ENCODE measurements around the gene MAGEF1. TPM values are rescaled to one million over a fixed set of nuclear protein-coding genes. Genes with fewer than 3 reads are reported as not detected.

Gene MAGEF1
- total RNA-seq, 1 experiment from 2014 or later: 31.9 TPM

- Histone ChIP-seq H2BK5ac (ENCODE audit: insufficient read length, low read length) (no peak overlapping the region), H3K9me3 (ENCODE audit: control insufficient read depth, low read depth, low read length) (no peaks in the 10 kb centered on the region), H2BK120ac (ENCODE audit: low read depth, low read length, poor library complexity, severe bottlenecking) (no peak overlapping the region), H4K5ac (ENCODE audit: insufficient read length, low read depth, low read length) (no peak overlapping the region), H2BK12ac (ENCODE audit: insufficient read length, low read depth, low read length) (no peak overlapping the region), H2BK15ac (ENCODE audit: low read depth, low read length) (no peak overlapping the region), H3K79me1 (ENCODE audit: insufficient read depth, low read depth, low read length, poor library complexity, severe bottlenecking) (no peaks in the 10 kb centered on the region), H2BK20ac (ENCODE audit: low read depth, low read length, poor library complexity, severe bottlenecking) (no peak overlapping the region), H3K23me2 (ENCODE audit: insufficient read length, low read depth, low read length, poor library complexity, severe bottlenecking) (no peaks in the 10 kb centered on the region), H3K79me2 (ENCODE audit: insufficient read depth, low read length) (no peaks in the 10 kb centered on the region), H3K14ac (ENCODE audit: insufficient read depth, low read length) (no peak overlapping the region; the same call in 1 of the 2 replicates), H3K23ac (ENCODE audit: insufficient read length, low read depth, low read length) (no peak overlapping the region), H2AFZ (ENCODE audit: low read length) (no peak overlapping the region), H3K4me1 (ENCODE audit: insufficient read depth, low read length) (no peaks in the 10 kb centered on the region), H4K8ac (replicated peaks; ENCODE audit: insufficient read length, low read depth, low read length) (no peak overlapping the region), H4K91ac (ENCODE audit: insufficient read length, low read depth, low read length) (no peak overlapping the region), H3K56ac (ENCODE audit: insufficient read length, low read depth, low read length) (no peak overlapping the region), H3K4ac (ENCODE audit: low read depth, low read length) (no peak overlapping the region), H3K18ac (ENCODE audit: insufficient read length, low read depth, low read length) (no peak overlapping the region), H3K27ac (ENCODE audit: insufficient read length, low read depth, low read length) (no peak overlapping the region), H3T11ph (ENCODE audit: low read length) (no peak overlapping the region), H3K9ac (ENCODE audit: extremely low read depth, insufficient read length, low read length) (no peak overlapping the region), H4K20me1 (ENCODE audit: control insufficient read depth, insufficient read depth, insufficient read length) (peaks cover 2% of the 10 kb centered on the region), H2AK5ac (ENCODE audit: insufficient read length, low read length) (no peak overlapping the region), H3K4me2 (ENCODE audit: insufficient read depth, insufficient read length, low read length) (no peak overlapping the region), H3K27me3 (ENCODE audit: insufficient read depth, low read length) (no peaks in the 10 kb centered on the region)
- H3K4me3 Mint-ChIP-seq: no peak overlapping the region
- H3K4me1 Mint-ChIP-seq: peaks cover 7 to 18% of the 10 kb centered on the region in 2 experiments
- TF ChIP-seq CTCF (conservative IDR thresholded peaks at IDR 0.05): 0 out of 3 replicates have a peak, but pooled peaks have one; percentile 13
- DNase-seq: no peak
- H3K27ac Mint-ChIP-seq: 0 out of 7 replicates have a peak overlapping the region, but pooled peaks of 1 of the 3 experiments have one; percentile 32
- H3K27me3 Mint-ChIP-seq (ENCODE audit: low read depth): peaks cover 45% of the 10 kb centered on the region
- WGBS (ENCODE audit: extremely low coverage, insufficient read length, low lambda C conversion rate): no CpG with 5 or more reads among the region's 9 CpGs
- no peaks in the 10 kb centered on the region; a peak in 2 of 5 replicates for H3K9me3 Mint-ChIP-seq
- no peaks in the 10 kb centered on the region for H3K36me3 Mint-ChIP-seq (ENCODE audit: insufficient read depth in 1 of 3, low read depth in 3 of 3)
Measured at GRCh38 chr3:184672335-184672734, 39.5 kb downstream of the MAGEF1 start.
